CD4-positive, CD25-positive, alpha-beta regulatory T cell (primary cell): Measurements from ENCODE around the gene RIMS1. TPM values are rescaled to one million over a fixed set of nuclear protein-coding genes. Genes with fewer than 3 reads are reported as not detected.

Experiments used
- ATAC-seq, 2 donors: fragments of 150-1000 bp; cut with Tn5 transposase; one replicate each; pipeline ENCODE4 v1.10.0; 2021; ENCODE audit warnings: low read depth in 2 of 2, moderate number of reproducible peaks in 2 of 2, moderate library complexity in 1 of 2
- DNase-seq, 3 donors: peaks; one replicate each; pipeline versions ENCODE4 v3.0.0 to v3.0.0-alpha.2; 2012 to 2022; ENCODE audit warnings: mixed read lengths in 1 of 3
- H3K27ac ChIP-seq: one replicate; pipeline ENCODE4 v1.7.0; 2013; ENCODE audit warnings: mild to moderate bottlenecking, low read length; ENCODE audit not compliant: insufficient read depth, poor library complexity, severe bottlenecking
- H3K27me3 ChIP-seq: one replicate; pipeline ENCODE4 v1.7.0; 2013; ENCODE audit warnings: low read length; ENCODE audit not compliant: control insufficient read depth, insufficient read depth
- H3K36me3 ChIP-seq: one replicate; pipeline ENCODE4 v1.7.0; 2013; ENCODE audit warnings: mild to moderate bottlenecking, low read length, moderate library complexity; ENCODE audit not compliant: control insufficient read depth, insufficient read depth
- H3K4me1 ChIP-seq: 2 replicates; pipeline ENCODE4 v1.7.0; 2013; ENCODE audit warnings: mild to moderate bottlenecking, low read length; ENCODE audit not compliant: insufficient read depth, control insufficient read depth, poor library complexity, severe bottlenecking
- H3K4me3 ChIP-seq: one replicate; pipeline ENCODE4 v1.7.0; 2013; ENCODE audit warnings: low read depth, mild to moderate bottlenecking, low read length, moderate library complexity
- H3K9me3 ChIP-seq, 2 experiments: 1 replicate in 1 of 2; 2 replicates in 1 of 2; pipeline ENCODE4 v1.7.0; 2013; ENCODE audit warnings: low read length in 2 of 2, mild to moderate bottlenecking in 1 of 2, moderate library complexity in 1 of 2; ENCODE audit not compliant: control insufficient read depth in 2 of 2
- H3K27ac Mint-ChIP-seq, 3 donors: one replicate each; pipeline ENCODE4 v1.8.0; 2020 to 2022; ENCODE audit warnings: mild to moderate bottlenecking in 3 of 3, mixed read lengths in 3 of 3, moderate library complexity in 2 of 3
- H3K27me3 Mint-ChIP-seq: one replicate; pipeline ENCODE4 v1.8.0; 2022; ENCODE audit warnings: mild to moderate bottlenecking, mixed read lengths
- H3K36me3 Mint-ChIP-seq: one replicate; pipeline ENCODE4 v1.8.0; 2020; ENCODE audit warnings: mixed read lengths
- H3K4me1 Mint-ChIP-seq, 4 donors: one replicate each; pipeline ENCODE4 v1.8.0; 2020 to 2022; ENCODE audit warnings: mixed read lengths in 4 of 4, mild to moderate bottlenecking in 1 of 4
- H3K4me3 Mint-ChIP-seq, 4 donors: one replicate each; pipeline ENCODE4 v1.8.0; 2020 to 2022; ENCODE audit warnings: mild to moderate bottlenecking in 4 of 4, mixed read lengths in 4 of 4, moderate library complexity in 3 of 4
- H3K9me3 Mint-ChIP-seq, 7 donors: one replicate each; pipeline ENCODE4 v1.8.0; 2020 to 2022; ENCODE audit warnings: mixed read lengths in 7 of 7, mild to moderate bottlenecking in 3 of 7, moderate library complexity in 2 of 7
- polyA plus RNA-seq, 4 donors: library from polyadenylated mRNA; unstranded; fragments of 300-500 nt; fragmentation: Illumina TruSeq; gene quantifications; one replicate each; pipeline ENCODE4 v1.2.3, GENCODE V29; 2021
- total RNA-seq: library from RNA; stranded (reverse); gene quantifications from one replicate; pipeline ENCODE4 v1.2.3, GENCODE V29; 2022

The RIMS1 gene
- total and polyA plus RNA-seq, 5 donors from 2014 or later = not detected

DNA sequence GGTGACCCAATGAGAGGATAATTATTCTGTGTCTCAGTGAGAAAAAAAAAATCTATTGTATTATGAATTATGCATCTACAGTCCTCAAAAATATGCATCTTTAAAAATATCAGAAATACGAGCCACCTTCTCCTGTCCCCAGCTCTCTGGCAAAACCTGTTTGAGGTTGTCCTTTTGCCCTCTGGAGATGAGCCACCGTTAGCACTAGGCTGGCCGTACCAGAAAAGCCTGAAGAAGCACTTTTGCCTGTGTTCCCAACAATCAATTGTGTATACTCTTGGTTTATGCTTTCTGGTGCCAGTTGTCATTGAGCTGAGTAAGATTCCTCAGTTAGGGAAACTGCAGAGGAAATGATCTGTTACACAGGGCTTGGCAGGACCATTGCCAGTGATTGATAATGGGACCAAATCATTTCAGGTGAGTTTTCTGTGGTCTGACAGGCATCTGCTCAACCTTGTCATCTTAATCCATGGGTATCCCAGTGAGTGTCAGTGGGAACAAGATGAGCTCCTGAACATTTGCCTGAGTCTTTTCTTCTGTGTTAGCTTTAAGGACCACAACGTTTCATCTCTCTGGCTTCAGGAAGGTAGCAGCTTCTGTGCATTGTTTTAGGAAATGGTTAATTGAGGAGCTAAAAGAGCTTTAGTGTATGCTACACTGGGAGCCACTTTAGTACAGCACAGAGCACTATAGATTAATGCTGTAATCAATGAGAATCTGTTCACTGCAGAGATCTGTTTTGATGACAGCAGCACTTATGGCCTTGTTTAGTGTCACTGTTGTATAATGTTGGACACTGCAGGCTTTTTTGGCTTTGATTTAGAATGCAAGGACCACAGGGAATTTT is 330.1 kb downstream of the RIMS1 start:
- Histone ChIP-seq H3K4me3 (no peak overlapping the region), H3K36me3 (no peaks in the 10 kb centered on the region), H3K9me3 (no peaks in the 10 kb centered on the region), H3K27me3 (no peaks in the 10 kb centered on the region), H3K4me1 (no peaks in the 10 kb centered on the region), H3K27ac (no peak overlapping the region)
- H3K4me1 Mint-ChIP-seq = no peaks in the 10 kb centered on the region
- no peaks in the 10 kb centered on the region for H3K27me3 Mint-ChIP-seq
- H3K27ac Mint-ChIP-seq = no peak overlapping the region
- H3K9me3 Mint-ChIP-seq = peaks cover 0 to 1% (median 0%) of the 10 kb centered on the region in 7 donors
- DNase-seq = no peak
- no peak for ATAC-seq
- no peaks in the 10 kb centered on the region for H3K36me3 Mint-ChIP-seq
- no peak overlapping the region for H3K4me3 Mint-ChIP-seq

DNA sequence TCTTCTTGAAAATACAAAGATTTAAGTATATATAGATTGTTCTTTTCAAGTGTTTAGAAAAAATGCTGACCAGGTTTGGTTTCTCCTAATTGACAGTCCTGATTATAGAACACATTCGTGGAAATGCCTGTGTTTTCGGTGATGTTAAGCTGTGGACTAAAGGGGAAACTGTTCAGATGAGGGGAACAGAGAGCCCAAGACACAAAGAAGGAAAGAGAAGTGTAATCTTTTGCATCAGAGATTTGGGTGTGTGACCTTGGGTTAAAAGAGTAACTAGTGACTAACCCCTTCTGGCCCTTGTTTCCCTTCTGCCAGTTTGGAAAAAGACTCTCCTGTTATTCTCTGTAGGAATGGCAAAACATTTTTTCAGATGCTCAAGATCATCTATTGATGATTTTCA is 331.3 kb downstream of the RIMS1 start:
- Histone ChIP-seq H3K9me3 (no peaks in the 10 kb centered on the region), H3K36me3 (no peaks in the 10 kb centered on the region), H3K4me3 (no peak overlapping the region), H3K27me3 (no peaks in the 10 kb centered on the region), H3K4me1 (no peaks in the 10 kb centered on the region), H3K27ac (no peak overlapping the region)
- DNase-seq = no peak
- no peaks in the 10 kb centered on the region for H3K27me3 Mint-ChIP-seq
- H3K36me3 Mint-ChIP-seq = no peaks in the 10 kb centered on the region
- H3K27ac Mint-ChIP-seq = no peak overlapping the region
- H3K4me1 Mint-ChIP-seq = no peaks in the 10 kb centered on the region
- H3K4me3 Mint-ChIP-seq = no peak overlapping the region
- no peak for ATAC-seq
- H3K9me3 Mint-ChIP-seq = peaks cover 0 to 1% (median 0%) of the 10 kb centered on the region in 7 donors

DNA sequence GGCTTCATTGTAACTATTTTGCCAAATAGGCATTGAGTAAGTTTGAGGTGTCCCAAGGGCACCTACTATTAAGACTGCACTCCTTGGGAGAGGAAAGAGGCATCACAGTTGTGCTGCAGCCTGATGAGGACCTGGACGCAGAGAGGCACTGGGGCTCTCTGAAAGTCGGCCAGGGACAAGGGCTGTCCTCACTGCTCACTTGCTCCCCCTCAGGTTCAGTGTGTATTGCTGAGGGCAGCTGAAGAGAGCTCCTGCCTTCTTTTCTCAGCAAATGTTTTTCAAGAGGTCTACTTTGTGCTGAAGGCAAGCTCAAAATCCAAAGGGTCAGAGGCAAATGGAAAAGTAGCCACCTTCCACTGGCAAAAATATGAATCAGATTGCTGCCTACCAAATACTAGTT is 331.8 kb downstream of the RIMS1 start:
- Histone ChIP-seq H3K36me3 (no peaks in the 10 kb centered on the region), H3K9me3 (no peaks in the 10 kb centered on the region), H3K27me3 (no peaks in the 10 kb centered on the region), H3K4me3 (no peak overlapping the region), H3K4me1 (no peaks in the 10 kb centered on the region), H3K27ac (no peak overlapping the region)
- DNase-seq (no peak), ATAC-seq (no peak)
- H3K4me3 Mint-ChIP-seq = no peak overlapping the region
- H3K9me3 Mint-ChIP-seq = peaks cover 0 to 2% (median 0%) of the 10 kb centered on the region in 7 donors
- H3K36me3 Mint-ChIP-seq = no peaks in the 10 kb centered on the region
- H3K27ac Mint-ChIP-seq = no peak overlapping the region
- no peaks in the 10 kb centered on the region for H3K4me1 Mint-ChIP-seq
- H3K27me3 Mint-ChIP-seq = no peaks in the 10 kb centered on the region

DNA sequence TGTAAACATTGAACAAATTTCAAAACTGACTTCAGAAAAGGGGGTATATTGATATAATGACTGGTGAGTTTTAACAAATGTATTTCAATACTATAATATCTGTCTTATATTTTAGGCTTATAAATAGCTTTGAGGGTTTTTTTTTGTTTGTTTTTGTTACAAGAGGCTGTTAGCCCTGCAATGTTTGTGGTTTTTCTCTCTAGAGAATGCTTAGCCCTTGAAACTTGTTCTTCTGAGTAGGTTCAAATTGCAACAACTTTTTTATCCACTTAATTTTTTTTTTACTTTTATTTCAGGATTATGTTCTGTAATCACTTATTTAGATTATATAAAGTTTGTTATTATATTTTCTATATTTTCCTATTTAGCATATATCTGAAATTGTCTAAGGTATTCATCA is 333.2 kb downstream of the RIMS1 start:
- no peak overlapping the region for H3K4me3 ChIP-seq
- no peaks in the 10 kb centered on the region for H3K36me3 ChIP-seq
- H3K9me3 Mint-ChIP-seq = peaks cover 0 to 2% (median 0%) of the 10 kb centered on the region in 7 donors
- no peaks in the 10 kb centered on the region for H3K27me3 Mint-ChIP-seq
- H3K4me1 Mint-ChIP-seq = no peaks in the 10 kb centered on the region
- H3K27ac ChIP-seq = no peak overlapping the region
- DNase-seq = no peak
- no peaks in the 10 kb centered on the region for H3K27me3 ChIP-seq
- no peak for ATAC-seq
- H3K27ac Mint-ChIP-seq = no peak overlapping the region
- no peaks in the 10 kb centered on the region for H3K36me3 Mint-ChIP-seq
- no peaks in the 10 kb centered on the region for H3K4me1 ChIP-seq
- H3K4me3 Mint-ChIP-seq = no peak overlapping the region
- H3K9me3 ChIP-seq = no peaks in the 10 kb centered on the region

DNA sequence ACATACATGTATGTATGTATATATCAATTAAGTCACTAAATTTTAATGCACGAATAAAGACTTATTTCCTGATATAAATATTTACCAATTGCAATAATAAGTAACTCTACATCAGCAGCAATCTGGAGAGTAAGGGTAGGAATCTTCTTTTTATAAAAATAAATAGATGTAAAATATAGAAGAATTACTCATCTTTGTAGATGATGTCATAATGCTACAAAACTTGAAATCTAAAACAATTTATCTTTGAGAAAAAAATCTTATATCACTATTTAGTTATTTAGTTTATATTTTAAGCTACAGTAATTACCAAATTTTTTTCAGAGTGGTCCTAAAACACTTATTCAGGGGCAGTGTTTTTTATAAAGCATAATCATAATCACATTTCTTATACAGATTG is 351.7 kb downstream of the RIMS1 start:
- Mint-ChIP-seq H3K9me3 (peaks cover 0 to 1% (median 0%) of the 10 kb centered on the region in 7 donors), H3K27ac (no peak overlapping the region), H3K4me3 (no peak overlapping the region), H3K27me3 (no peaks in the 10 kb centered on the region), H3K36me3 (no peaks in the 10 kb centered on the region), H3K4me1 (no peaks in the 10 kb centered on the region)
- H3K27me3 ChIP-seq = no peaks in the 10 kb centered on the region
- H3K27ac ChIP-seq = no peak overlapping the region
- no peak for DNase-seq
- H3K9me3 ChIP-seq = no peaks in the 10 kb centered on the region
- H3K4me1 ChIP-seq = no peaks in the 10 kb centered on the region
- H3K36me3 ChIP-seq = no peaks in the 10 kb centered on the region
- H3K4me3 ChIP-seq = no peak overlapping the region
- ATAC-seq = no peak

DNA sequence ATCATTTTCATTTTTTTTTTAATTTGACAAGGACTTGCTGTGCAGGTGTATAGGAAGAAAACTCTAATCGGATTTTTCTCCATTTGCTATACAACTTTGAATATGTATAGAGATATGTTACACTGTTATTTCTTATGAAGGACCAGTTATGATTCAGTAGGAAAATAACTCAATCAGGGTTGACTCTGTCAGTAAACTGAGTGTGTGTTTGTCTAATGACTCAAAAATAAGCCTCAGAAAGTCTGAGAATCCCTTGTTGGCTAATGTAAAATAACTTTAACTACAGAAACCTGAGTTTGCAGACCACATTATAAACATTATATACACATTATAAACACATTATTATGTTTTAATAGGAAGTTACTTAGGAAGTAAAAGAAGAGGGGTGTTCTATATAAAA is 352.6 kb downstream of the RIMS1 start:
- Histone ChIP-seq H3K27ac (no peak overlapping the region), H3K36me3 (no peaks in the 10 kb centered on the region), H3K4me1 (no peaks in the 10 kb centered on the region), H3K4me3 (no peak overlapping the region), H3K27me3 (no peaks in the 10 kb centered on the region), H3K9me3 (no peaks in the 10 kb centered on the region)
- Mint-ChIP-seq H3K36me3 (no peaks in the 10 kb centered on the region), H3K9me3 (peaks cover 0 to 1% (median 0%) of the 10 kb centered on the region in 7 donors), H3K4me1 (no peaks in the 10 kb centered on the region), H3K27ac (no peak overlapping the region), H3K27me3 (no peaks in the 10 kb centered on the region), H3K4me3 (no peak overlapping the region)
- DNase-seq (no peak), ATAC-seq (no peak)

DNA sequence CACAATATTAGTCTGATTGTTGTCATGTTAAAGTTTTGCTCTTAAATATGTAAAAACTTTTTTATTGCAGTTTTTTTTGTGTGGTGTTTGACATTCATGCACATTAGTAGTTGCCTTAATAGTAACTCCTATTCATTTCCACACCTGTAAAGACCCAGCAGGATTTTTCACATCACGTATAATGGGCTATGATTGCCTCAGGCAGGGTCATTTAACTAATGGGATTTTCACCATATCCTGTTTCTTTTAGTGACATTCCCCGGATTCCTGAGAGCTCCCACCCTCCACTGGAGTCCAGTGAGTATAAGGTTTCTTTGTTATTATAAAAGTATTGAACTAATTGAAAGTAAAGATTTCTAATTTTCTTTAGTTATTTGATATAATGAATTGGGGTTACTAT is 359.2 kb downstream of the RIMS1 start:
- no peaks in the 10 kb centered on the region for H3K27me3 Mint-ChIP-seq
- ATAC-seq (no peak), DNase-seq (no peak)
- H3K4me1 Mint-ChIP-seq = no peaks in the 10 kb centered on the region
- H3K27ac Mint-ChIP-seq = no peak overlapping the region
- H3K4me3 Mint-ChIP-seq = no peak overlapping the region
- Histone ChIP-seq H3K27ac (no peak overlapping the region), H3K36me3 (no peaks in the 10 kb centered on the region), H3K4me1 (no peaks in the 10 kb centered on the region), H3K9me3 (no peaks in the 10 kb centered on the region), H3K4me3 (no peak overlapping the region), H3K27me3 (no peaks in the 10 kb centered on the region)
- no peaks in the 10 kb centered on the region for H3K9me3 Mint-ChIP-seq
- no peaks in the 10 kb centered on the region for H3K36me3 Mint-ChIP-seq

DNA sequence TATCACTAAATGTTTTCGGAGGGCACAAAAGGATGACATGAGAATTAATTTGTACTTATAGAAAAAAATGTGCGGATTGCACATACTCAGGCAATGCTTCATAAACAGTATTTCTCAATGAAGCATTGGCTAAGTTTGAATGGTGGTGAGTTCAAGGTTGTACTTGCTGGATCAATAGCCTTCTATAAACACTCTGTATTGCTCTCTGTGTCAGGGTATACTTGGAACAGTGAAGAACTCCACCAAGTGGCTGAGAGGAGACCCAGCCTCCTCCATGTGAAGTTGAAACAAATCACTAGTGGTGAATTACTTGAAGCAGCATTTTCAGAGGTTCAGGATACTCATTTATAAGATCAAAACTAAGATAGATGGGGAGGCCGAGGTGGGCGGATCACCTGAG is 360.6 kb downstream of the RIMS1 start:
- Histone ChIP-seq H3K27me3 (no peaks in the 10 kb centered on the region), H3K4me3 (no peak overlapping the region), H3K27ac (no peak overlapping the region), H3K4me1 (no peaks in the 10 kb centered on the region), H3K9me3 (no peaks in the 10 kb centered on the region), H3K36me3 (no peaks in the 10 kb centered on the region)
- H3K4me1 Mint-ChIP-seq = no peaks in the 10 kb centered on the region
- H3K27ac Mint-ChIP-seq = no peak overlapping the region
- H3K36me3 Mint-ChIP-seq = no peaks in the 10 kb centered on the region
- H3K27me3 Mint-ChIP-seq = no peaks in the 10 kb centered on the region
- H3K4me3 Mint-ChIP-seq = no peak overlapping the region
- ATAC-seq (no peak), DNase-seq (no peak)
- H3K9me3 Mint-ChIP-seq = no peaks in the 10 kb centered on the region
